GM12875 (cell line): ENCODE measurements around the gene TPRG1.

Source experiments
- H3K4me3 ChIP-seq: one replicate; pipeline ENCODE4 v1.5.1; 2011; ENCODE audit warnings: low read depth, low read length, control low read depth
- CTCF ChIP-seq: IDR thresholded peaks from 2 replicates; pipeline ENCODE4 v1.5.1; 2011; ENCODE audit warnings: low read depth, mild to moderate bottlenecking, control low read depth, inconsistent platforms, low read length, moderate library complexity, borderline replicate concordance; ENCODE audit not compliant: insufficient read depth

TPRG1 gene

DNA sequence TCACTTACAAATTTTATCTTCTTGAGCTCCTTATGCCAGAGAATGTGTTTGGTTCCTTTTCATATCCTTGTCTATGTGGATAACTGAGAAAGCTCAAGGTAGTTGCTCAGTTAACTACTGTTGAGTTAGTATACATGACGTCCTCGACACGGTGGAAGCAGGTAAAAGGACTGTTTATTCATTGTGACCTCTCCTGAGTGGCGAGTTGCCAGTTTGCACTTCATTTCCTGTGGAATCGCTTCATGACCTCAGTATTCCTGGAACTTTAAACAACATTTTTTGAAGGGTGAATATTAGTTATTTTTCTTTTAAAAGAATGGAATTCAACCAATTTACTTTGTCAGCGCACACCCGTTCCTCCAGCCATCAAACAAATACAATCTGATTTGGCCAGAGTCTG is 1.2 kb upstream of the TPRG1 start:
- no peak overlapping the region for H3K4me3 ChIP-seq
- no peak for TF ChIP-seq CTCF

DNA sequence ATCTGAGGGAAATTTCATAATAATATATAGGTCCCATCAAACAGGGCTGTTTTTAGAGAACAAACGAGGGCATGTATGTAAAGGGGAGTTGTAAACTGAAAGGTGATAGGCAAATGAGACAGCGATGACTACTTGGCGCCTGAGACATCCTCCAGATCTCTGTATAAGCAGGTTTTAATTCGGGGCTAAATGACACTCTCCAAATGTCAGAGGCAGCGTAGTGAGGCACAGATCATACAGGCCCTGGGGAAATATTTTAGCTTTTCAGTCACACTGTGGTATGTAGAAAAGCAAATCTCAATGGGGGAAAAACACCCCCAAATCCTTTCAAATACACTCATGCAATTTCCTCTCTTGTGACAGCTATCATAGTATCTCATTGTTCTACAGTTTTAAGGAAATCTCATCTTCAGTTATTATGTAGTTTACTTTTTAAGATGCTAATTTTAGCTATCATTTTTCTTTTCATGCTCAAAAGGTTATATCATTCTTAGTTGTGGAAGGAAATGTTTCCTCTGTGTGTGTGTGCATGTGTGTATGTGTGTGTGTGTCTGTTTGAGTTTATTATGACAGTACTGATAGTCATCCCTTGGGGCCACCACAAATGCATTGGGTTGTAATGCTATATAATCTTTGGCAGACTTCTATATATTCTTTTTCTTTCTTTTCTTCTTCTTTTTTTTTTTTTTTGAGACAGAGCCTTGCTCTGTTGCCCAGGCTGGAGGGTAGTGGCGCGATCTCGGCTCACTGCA is 1.1 kb downstream of the TPRG1 start:
- TF ChIP-seq CTCF: no peak
- H3K4me3 ChIP-seq: no peak overlapping the region

DNA sequence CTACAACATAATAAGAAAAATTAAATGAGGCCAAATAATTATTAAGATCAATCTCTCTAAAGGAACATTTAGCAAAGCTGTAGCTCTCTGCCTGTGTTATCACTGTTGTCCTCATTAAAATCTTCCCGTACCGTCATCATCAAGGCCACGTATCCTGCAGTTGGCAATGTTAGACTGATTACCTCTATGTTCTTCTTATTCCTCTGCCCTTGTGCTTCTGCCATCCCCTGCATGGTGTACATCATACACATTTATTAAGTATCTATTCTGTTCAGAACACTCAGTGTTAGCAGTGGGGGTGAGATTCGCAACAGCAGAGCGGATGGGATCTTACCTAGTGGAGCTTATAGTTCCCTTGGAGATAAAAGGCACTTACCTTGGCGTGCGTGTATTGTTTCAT is 12.8 kb downstream of the TPRG1 start:
- H3K4me3 ChIP-seq: no peak overlapping the region
- TF ChIP-seq CTCF: no peak

DNA sequence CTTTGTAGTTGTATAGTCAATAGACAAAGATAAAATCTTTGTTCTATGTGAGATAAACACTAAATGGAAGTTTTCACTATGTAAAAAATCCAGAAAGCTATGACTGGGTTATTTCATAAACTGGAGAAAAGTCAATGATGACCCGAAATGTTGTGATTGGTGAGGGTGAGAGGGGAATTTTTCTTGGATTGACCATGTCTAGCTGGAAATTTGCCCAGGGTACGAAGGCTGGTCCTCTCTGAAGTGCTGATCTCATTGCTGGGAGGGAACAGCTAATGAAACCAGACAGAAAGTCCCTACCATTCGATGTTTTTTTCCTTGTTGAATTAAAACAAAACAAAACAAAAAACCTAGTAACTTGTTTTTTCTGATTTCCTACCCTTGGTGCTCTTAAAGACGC is 14.3 kb downstream of the TPRG1 start:
- no peak for TF ChIP-seq CTCF

DNA sequence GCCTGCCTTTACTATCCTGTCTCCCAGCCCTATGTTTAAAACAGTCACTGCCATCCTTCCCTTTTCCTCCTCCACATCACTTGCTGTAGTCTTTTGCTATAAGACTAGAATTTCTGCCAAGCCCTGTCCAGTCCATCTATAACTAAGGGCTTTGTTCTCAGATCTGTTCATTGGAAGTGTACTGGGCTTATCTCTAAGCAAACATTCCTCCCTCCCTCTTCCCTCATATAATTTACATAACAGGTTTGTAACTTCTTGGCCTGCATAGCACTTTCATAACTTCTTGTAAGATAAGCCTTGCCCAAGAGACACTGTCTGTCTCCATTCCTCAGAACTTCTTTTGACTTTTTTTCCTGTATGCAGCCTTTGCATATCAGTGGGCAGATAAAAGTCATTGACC is 16.7 kb downstream of the TPRG1 start:
- no peak overlapping the region for H3K4me3 ChIP-seq
- TF ChIP-seq CTCF: no peak

More for the DNA sequence above, 14.3 kb downstream of the TPRG1 start:
- no peak overlapping the region for H3K4me3 ChIP-seq

GRCh38 chr3:189192725-189193124 is 21.0 kb downstream of the TPRG1 start:
- H3K4me3 ChIP-seq: no peak overlapping the region

More at GRCh38 chr3:189192725-189193124, 21.0 kb downstream of the TPRG1 start:
- TF ChIP-seq CTCF: no peak
